Mesenchymal stem cell (in vitro differentiated cells and primary cell): ENCODE results near the gene LRRN2.

Experiments
- DNase-seq: peaks from one replicate; pipeline ENCODE4 v3.0.0-alpha.2; 2013
- H2AFZ ChIP-seq: one replicate; pipeline ENCODE4 v1.6.1; 2013; ENCODE audit warnings: low read depth, mild to moderate bottlenecking, control low read depth, inconsistent platforms, low read length, moderate library complexity
- H2AK5ac ChIP-seq: 2 replicates; pipeline ENCODE4 v1.6.1; 2013; ENCODE audit warnings: low read length, moderate library complexity, mild to moderate bottlenecking, inconsistent platforms; ENCODE audit not compliant: severe bottlenecking
- H2BK120ac ChIP-seq: one replicate; pipeline ENCODE4 v1.6.1; 2013; ENCODE audit warnings: low read depth, mild to moderate bottlenecking, inconsistent platforms, low read length, moderate library complexity
- H2BK12ac ChIP-seq, 2 experiments: one replicate each; pipeline ENCODE4 v1.6.1; 2013; ENCODE audit warnings: inconsistent platforms in 2 of 2, low read length in 2 of 2, mild to moderate bottlenecking in 2 of 2, moderate library complexity in 2 of 2, control low read depth in 1 of 2
- H2BK15ac ChIP-seq: one replicate; pipeline ENCODE4 v1.6.1; 2013; ENCODE audit warnings: mild to moderate bottlenecking, low read depth, inconsistent platforms; ENCODE audit not compliant: poor library complexity, severe bottlenecking
- H2BK5ac ChIP-seq: 2 replicates; pipeline ENCODE4 v1.6.1; 2013; ENCODE audit warnings: low read depth, mild to moderate bottlenecking, low read length, control low read depth, inconsistent platforms; ENCODE audit not compliant: poor library complexity, severe bottlenecking
- H3K14ac ChIP-seq, 2 experiments: one replicate each; pipeline ENCODE4 v1.6.1; 2013; ENCODE audit warnings: inconsistent platforms in 2 of 2, low read length in 2 of 2, control low read depth in 1 of 2, mild to moderate bottlenecking in 1 of 2, moderate library complexity in 1 of 2
- H3K18ac ChIP-seq, 2 experiments: one replicate each; pipeline ENCODE4 v1.6.1; 2013; ENCODE audit warnings: inconsistent platforms in 2 of 2, low read length in 2 of 2, control low read depth in 1 of 2, low read depth in 1 of 2, mild to moderate bottlenecking in 1 of 2
- H3K23ac ChIP-seq, 2 experiments: one replicate each; pipeline ENCODE4 v1.6.1; 2013; ENCODE audit warnings: inconsistent platforms in 2 of 2, low read length in 2 of 2, mild to moderate bottlenecking in 2 of 2, moderate library complexity in 2 of 2, control low read depth in 1 of 2
- H3K27ac ChIP-seq: 2 replicates; pipeline ENCODE4 v1.5.1; 2013; ENCODE audit warnings: mild to moderate bottlenecking, moderate library complexity, low read length, control low read depth, inconsistent platforms; ENCODE audit not compliant: poor library complexity, severe bottlenecking
- H3K27me3 ChIP-seq, 2 experiments: 2 replicates each; pipeline versions ENCODE4 v1.6.1 to v1.7.0; 2013; ENCODE audit warnings: low read length in 2 of 2, mild to moderate bottlenecking in 2 of 2, moderate library complexity in 2 of 2, control low read depth in 1 of 2, inconsistent platforms in 1 of 2; ENCODE audit not compliant: control insufficient read depth in 1 of 2, insufficient read depth in 1 of 2
- H3K36me3 ChIP-seq, 2 experiments: 2 replicates each; pipeline versions ENCODE4 v1.6.1 to v1.7.0; 2013; ENCODE audit warnings: low read length in 2 of 2, control low read depth in 1 of 2, inconsistent platforms in 1 of 2, low read depth in 1 of 2, mild to moderate bottlenecking in 1 of 2; ENCODE audit not compliant: insufficient read depth in 2 of 2, control insufficient read depth in 1 of 2
- H3K4ac ChIP-seq, 2 experiments: one replicate each; pipeline ENCODE4 v1.6.1; 2013; ENCODE audit warnings: inconsistent platforms in 2 of 2, low read length in 2 of 2, mild to moderate bottlenecking in 2 of 2, moderate library complexity in 2 of 2, control low read depth in 1 of 2, low read depth in 1 of 2
- H3K4me1 ChIP-seq: 2 replicates; pipeline ENCODE4 v1.6.1; 2013; ENCODE audit warnings: low read depth, low read length, control low read depth; ENCODE audit not compliant: control insufficient read depth, insufficient read depth
- H3K4me2 ChIP-seq: 2 replicates; pipeline ENCODE4 v1.6.1; 2013; ENCODE audit warnings: low read length, mild to moderate bottlenecking, inconsistent platforms; ENCODE audit not compliant: poor library complexity, severe bottlenecking
- H3K4me3 ChIP-seq, 2 experiments: 2 replicates each; pipeline versions ENCODE4 v1.5.1 to v1.7.0; 2013; ENCODE audit warnings: low read length in 2 of 2, mild to moderate bottlenecking in 2 of 2, control low read depth in 1 of 2, low read depth in 1 of 2; ENCODE audit not compliant: insufficient read depth in 1 of 2
- H3K79me1 ChIP-seq: replicated peaks from 2 replicates; pipeline ENCODE4 v1.6.1; 2013; ENCODE audit warnings: mild to moderate bottlenecking, control low read depth, low read length, inconsistent platforms; ENCODE audit not compliant: poor library complexity, severe bottlenecking
- H3K9ac ChIP-seq: 2 replicates; pipeline ENCODE4 v1.7.0; 2013; ENCODE audit warnings: mild to moderate bottlenecking, low read length, moderate library complexity
- H3K9me3 ChIP-seq: 2 replicates; pipeline ENCODE4 v1.7.0; 2013; ENCODE audit warnings: mild to moderate bottlenecking, low read length; ENCODE audit not compliant: control insufficient read depth
- H4K8ac ChIP-seq: one replicate; pipeline ENCODE4 v1.6.1; 2013; ENCODE audit warnings: inconsistent platforms, mild to moderate bottlenecking, low read length, moderate library complexity
- H4K91ac ChIP-seq: one replicate; pipeline ENCODE4 v1.6.1; 2013; ENCODE audit warnings: mild to moderate bottlenecking, low read length, inconsistent platforms
- WGBS: methylation state at CpG from one replicate; pipeline ENCODE4 v1.1.7; 2013; ENCODE audit warnings: mixed read lengths; 5-methylcytosine and 5-hydroxymethylcytosine counted together

The LRRN2 gene

GRCh38 chr1:204683284-204684205 lies 2.0 kb downstream of the LRRN2 start:
- H3K9me3 ChIP-seq = no peaks in the 10 kb centered on the region
- no peak for DNase-seq
- H2BK15ac ChIP-seq = no peak overlapping the region
- no peak overlapping the region for H3K9ac ChIP-seq
- H4K8ac ChIP-seq = no peak overlapping the region
- no peak overlapping the region for H2BK12ac ChIP-seq
- no peak overlapping the region for H2AK5ac ChIP-seq
- H3K4ac ChIP-seq = no peak overlapping the region
- H3K4me1 ChIP-seq = peaks cover 11% of the 10 kb centered on the region
- no peaks in the 10 kb centered on the region for H3K36me3 ChIP-seq
- no peak overlapping the region for H3K18ac ChIP-seq
- no peak overlapping the region for H3K4me3 ChIP-seq
- no peak overlapping the region for H2BK120ac ChIP-seq
- 77% methylated on average over 10 of the region's 10 CpGs for WGBS
- no peak overlapping the region for H3K4me2 ChIP-seq
- no peaks in the 10 kb centered on the region for H3K79me1 ChIP-seq
- no peak overlapping the region for H2AFZ ChIP-seq
- H3K14ac ChIP-seq = no peak overlapping the region
- no peak overlapping the region for H3K23ac ChIP-seq
- H2BK5ac ChIP-seq = no peak overlapping the region
- H3K27me3 ChIP-seq = peaks cover 84 to 85% of the 10 kb centered on the region in 2 experiments
- no peak overlapping the region for H3K27ac ChIP-seq
- peak overlapping the region; percentile 40 for H4K91ac ChIP-seq

GRCh38 chr1:204680461-204680860 lies 5.1 kb downstream of the LRRN2 start:
- Histone ChIP-seq H3K18ac (no peak overlapping the region), H2AK5ac (no peak overlapping the region), H3K14ac (no peak overlapping the region), H3K79me1 (no peaks in the 10 kb centered on the region), H3K27me3 (peaks cover 77 to 85% of the 10 kb centered on the region in 2 experiments), H3K9me3 (no peaks in the 10 kb centered on the region), H4K91ac (no peak overlapping the region), H3K4me2 (no peak overlapping the region), H2BK12ac (no peak overlapping the region), H2BK120ac (no peak overlapping the region), H3K27ac (no peak overlapping the region), H3K9ac (no peak overlapping the region), H3K4ac (no peak overlapping the region), H4K8ac (no peak overlapping the region), H2BK15ac (no peak overlapping the region), H2BK5ac (no peak overlapping the region), H3K4me1 (peaks cover 9% of the 10 kb centered on the region), H3K36me3 (no peaks in the 10 kb centered on the region), H3K4me3 (no peak overlapping the region), H3K23ac (no peak overlapping the region), H2AFZ (no peak overlapping the region)
- 88% methylated on average over 7 of the region's 7 CpGs for WGBS
- DNase-seq = no peak

DNA sequence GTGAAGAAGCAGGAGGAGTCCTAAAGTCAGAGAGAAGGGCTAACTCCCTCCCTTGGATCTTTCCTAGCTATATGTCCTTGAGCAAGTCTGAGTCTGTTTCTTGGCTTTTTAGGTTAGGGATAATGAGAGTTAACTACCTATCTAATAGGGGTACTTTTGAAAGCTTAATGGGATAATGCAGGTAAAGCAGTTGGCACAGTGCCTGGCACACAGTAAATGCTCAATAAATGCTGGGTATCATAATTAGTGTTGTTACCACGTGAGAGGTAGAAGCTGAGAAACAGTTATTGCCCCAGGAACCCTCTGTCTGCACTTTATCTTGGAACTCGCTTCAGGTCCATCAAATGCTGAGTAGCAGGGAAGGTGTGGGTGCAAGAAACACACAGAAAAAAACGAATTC lies 5.5 kb downstream of the LRRN2 start:
- no peak overlapping the region for H3K4me2 ChIP-seq
- no peak overlapping the region for H4K91ac ChIP-seq
- H3K27me3 ChIP-seq = peaks cover 80 to 88% of the 10 kb centered on the region in 2 experiments
- H3K4me3 ChIP-seq = no peak overlapping the region
- 66% methylated on average over 3 of the region's 3 CpGs for WGBS
- no peak overlapping the region for H2AK5ac ChIP-seq
- H3K4ac ChIP-seq = no peak overlapping the region
- H2BK15ac ChIP-seq = no peak overlapping the region
- H3K4me1 ChIP-seq = peaks cover 5% of the 10 kb centered on the region
- H2BK120ac ChIP-seq = no peak overlapping the region
- DNase-seq = no peak
- no peaks in the 10 kb centered on the region for H3K9me3 ChIP-seq
- no peak overlapping the region for H3K14ac ChIP-seq
- H3K18ac ChIP-seq = peak overlapping the region in 1 of 2 experiments; percentile 5
- no peak overlapping the region for H2BK12ac ChIP-seq
- no peaks in the 10 kb centered on the region for H3K36me3 ChIP-seq
- no peak overlapping the region for H2BK5ac ChIP-seq
- no peak overlapping the region for H3K9ac ChIP-seq
- no peak overlapping the region for H3K27ac ChIP-seq
- no peak overlapping the region for H3K23ac ChIP-seq
- H3K79me1 ChIP-seq = no peaks in the 10 kb centered on the region
- no peak overlapping the region for H4K8ac ChIP-seq
- H2AFZ ChIP-seq = no peak overlapping the region

- Histone ChIP-seq H3K9ac (no peak overlapping the region), H3K14ac (peak overlapping the region in 1 of 2 experiments; percentile 68), H3K4me2 (no peak overlapping the region), H2BK12ac (no peak overlapping the region), H4K8ac (peak overlapping the region; percentile 4), H3K18ac (peak overlapping the region; percentile 14 to 49), H4K91ac (no peak overlapping the region), H3K4me3 (no peak overlapping the region), H3K27me3 (peaks cover 76 to 86% of the 10 kb centered on the region in 2 experiments), H3K79me1 (no peaks in the 10 kb centered on the region), H2AK5ac (no peak overlapping the region), H2BK15ac (no peak overlapping the region), H3K9me3 (no peaks in the 10 kb centered on the region), H2AFZ (no peak overlapping the region), H3K4ac (no peak overlapping the region), H2BK5ac (no peak overlapping the region), H3K23ac (no peak overlapping the region), H3K27ac (no peak overlapping the region), H3K36me3 (no peaks in the 10 kb centered on the region), H3K4me1 (no peaks in the 10 kb centered on the region), H2BK120ac (no peak overlapping the region)
- WGBS = 63% methylated on average over 5 of the region's 7 CpGs
- no peak for DNase-seq
Measured at GRCh38 chr1:204678721-204679475, 6.6 kb downstream of the LRRN2 start.
